HepG2 (cell line): Measurements from ENCODE around the gene GPR137. TPM values are rescaled to one million over a fixed set of nuclear protein-coding genes. Genes with fewer than 3 reads are reported as not detected.
A peak's percentile ranks its signal among the peaks of the same experiment; 100 is the strongest.

ENCODE experiments used
- AKNA ChIP-seq: sonication (generic); formaldehyde crosslinking; IDR thresholded peaks from 2 replicates; pipeline ENCODE4 v1.4.0; 2020; ENCODE audit warnings: missing genetic modification reagents, borderline replicate concordance
- BCLAF1 ChIP-seq: fragments of 450-650 bp; IDR thresholded peaks from 2 replicates; pipeline ENCODE4 v1.6.1; 2017; ENCODE audit warnings: mild to moderate bottlenecking
- CREB1 ChIP-seq, 2 experiments: fragments of 450-650 bp in 1 of 2; IDR thresholded peaks; 2 replicates each; pipeline ENCODE4 v1.6.1; 2016 to 2017; ENCODE audit warnings: control low read depth in 1 of 2, mild to moderate bottlenecking in 1 of 2, missing compliant biosample characterization in 1 of 2, missing genetic modification characterization in 1 of 2
- IKZF5 ChIP-seq: IDR thresholded peaks from 2 replicates; pipeline ENCODE4 v1.6.1; 2018; ENCODE audit warnings: missing genetic modification reagents, mild to moderate bottlenecking, missing compliant biosample characterization
- NFYC ChIP-seq: IDR thresholded peaks from 2 replicates; pipeline ENCODE4 v1.6.1; 2016; ENCODE audit warnings: missing genetic modification reagents, missing compliant biosample characterization
- PCBP1 ChIP-seq: fragments of 200-400 bp; formaldehyde crosslinking; IDR thresholded peaks from 2 replicates; pipeline ENCODE4 v1.6.1; 2017; ENCODE audit warnings: mild to moderate bottlenecking, low read depth, low read length, borderline replicate concordance
- PHF20 ChIP-seq: sonication (generic); formaldehyde crosslinking; IDR thresholded peaks from 2 replicates; pipeline ENCODE4 v1.5.0; 2020; ENCODE audit warnings: mild to moderate bottlenecking, missing genetic modification reagents
- RAD21 ChIP-seq: fragments of 450-650 bp; formaldehyde crosslinking; IDR thresholded peaks from 2 replicates; pipeline ENCODE4 v1.5.0; 2020; ENCODE audit warnings: mild to moderate bottlenecking
- REST ChIP-seq, 2 experiments: IDR thresholded peaks; 2 replicates each; pipeline ENCODE4 v1.6.1; 2011 to 2012; ENCODE audit warnings: low read length in 2 of 2, borderline replicate concordance in 1 of 2, low read depth in 1 of 2, mild to moderate bottlenecking in 1 of 2, moderate library complexity in 1 of 2
- SMAD3 ChIP-seq: sonication (generic); formaldehyde crosslinking; IDR thresholded peaks from 2 replicates; pipeline ENCODE4 v1.4.0; 2020; ENCODE audit warnings: missing genetic modification reagents
- SNRNP70 ChIP-seq: fragments of 200-400 bp; formaldehyde crosslinking; IDR thresholded peaks from 2 replicates; pipeline ENCODE4 v1.6.1; 2017; ENCODE audit warnings: mild to moderate bottlenecking, low read depth, low read length, moderate library complexity
- TBX2 ChIP-seq: sonication (generic); formaldehyde crosslinking; IDR thresholded peaks from 2 replicates; pipeline ENCODE4 v1.5.0; 2020; ENCODE audit warnings: missing genetic modification reagents, mild to moderate bottlenecking, borderline replicate concordance
- THAP11 ChIP-seq: IDR thresholded peaks from 2 replicates; pipeline ENCODE4 v1.6.1; 2016; ENCODE audit warnings: missing biosample characterization, missing genetic modification reagents
- ZEB1 ChIP-seq: IDR thresholded peaks from 2 replicates; pipeline ENCODE4 v1.6.1; 2012; ENCODE audit warnings: mild to moderate bottlenecking, low read depth, inconsistent platforms; ENCODE audit not compliant: insufficient replicate concordance
- ZNF670 ChIP-seq: sonication (generic); formaldehyde crosslinking; IDR thresholded peaks from 2 replicates; pipeline ENCODE4 v1.8.0; 2022; ENCODE audit warnings: mild to moderate bottlenecking, missing genetic modification reagents, borderline replicate concordance
- polyA plus RNA-seq, 8 experiments: library from polyadenylated mRNA; depleted of rRNA in 3 of 8; stranded (reverse) in 7 of 8; unstranded in 1 of 8; fragments of >200 nt; fragmentation: Illumina TruSeq in 4 of 8; extraction: Trizol in 4 of 8; gene quantifications; 2 replicates each; pipeline versions ENCODE4 v1.2.1 to v1.2.3, GENCODE V29; 2011 to 2016; ENCODE audit warnings: low read depth in 4 of 8, missing spikeins in 1 of 8, mixed read lengths in 1 of 8; ENCODE audit not compliant: insufficient read depth in 1 of 8
- total RNA-seq, 5 experiments: library from RNA; depleted of rRNA; stranded (reverse); fragments of >200 nt; fragmentation: Illumina TruSeq; extraction: Trizol; gene quantifications; 2 replicates each; pipeline ENCODE4 v1.2.3, GENCODE V29; 2016; ENCODE audit warnings: low read depth in 1 of 5

The GPR137 gene
- total and polyA plus RNA-seq, 2 of the 13 experiments (the other 11 are each of a cell fraction or from before 2014, with no cell fraction given), result 8.5 to 13.2 TPM

GRCh38 chr11:64317325-64317960 lies 31.8 kb downstream of the GPR137 start, which contains the start of gene TRMT112 (continued):
- TF ChIP-seq AKNA (CRISPR knock-in tag), result no peak
- 0 out of 2 replicates have a peak, but pooled peaks have one; percentile 67 for TF ChIP-seq PCBP1
- TF ChIP-seq PHF20, result peak; percentile 78
- TF ChIP-seq IKZF5, result no peak; the same call in 1 of the 2 replicates
- TF ChIP-seq SMAD3 (CRISPR knock-in tag), result peak; percentile 33; the same call in 1 of the 2 replicates
- peak; percentile 51 for TF ChIP-seq TBX2
- no peak; the same call in 1 of the 2 replicates for TF ChIP-seq RAD21 (CRISPR knock-in tag)
- peak; percentile 79 for TF ChIP-seq CREB1 (IDR thresholded peaks at IDR 0.05)
- TF ChIP-seq CREB1 (CRISPR knock-in tag; IDR thresholded peaks at IDR 0.05), result peak; percentile 96
- TF ChIP-seq BCLAF1, result no peak
- peak; percentile 93 for TF ChIP-seq THAP11
- TF ChIP-seq ZNF670, result peak; percentile 64; the same call in 1 of the 2 replicates
- TF ChIP-seq NFYC (CRISPR knock-in tag), result peak; percentile 88
- no peak for TF ChIP-seq ZEB1
- TF ChIP-seq REST (IDR thresholded peaks at IDR 0.05; ENCODE audit: borderline replicate concordance in 1 of 2, low read depth in 1 of 2, low read length in 2 of 2), result peak in 1 of 2 experiments; percentile 32; a peak in 1 of 4 replicates
- no peak for TF ChIP-seq SNRNP70
